Activated CD4-positive, alpha-beta T cell treated with anti-CD3 and anti-CD28 coated beads, Interleukin-2, amount 10 ng/mL, durations not matched to agents 24 days and 14 days (primary cell): ENCODE results near the gene KRT38. TPM values are rescaled to one million over a fixed set of nuclear protein-coding genes. Genes with fewer than 3 reads are reported as not detected.

ENCODE experiments used
- DNase-seq: peaks from one replicate; pipeline ENCODE4 v3.0.0; 2022
- H3K27ac Mint-ChIP-seq: one replicate; pipeline ENCODE4 v1.8.0; 2022; ENCODE audit warnings: mild to moderate bottlenecking, mixed read lengths
- H3K27me3 Mint-ChIP-seq: one replicate; pipeline ENCODE4 v1.8.0; 2022; ENCODE audit warnings: mixed read lengths
- H3K36me3 Mint-ChIP-seq: one replicate; pipeline ENCODE4 v1.8.0; 2022; ENCODE audit warnings: low read depth, mild to moderate bottlenecking, mixed read lengths
- H3K4me1 Mint-ChIP-seq: one replicate; pipeline ENCODE4 v1.8.0; 2021; ENCODE audit warnings: mixed read lengths
- H3K4me3 Mint-ChIP-seq: one replicate; pipeline ENCODE4 v1.8.0; 2022; ENCODE audit warnings: mild to moderate bottlenecking, moderate library complexity, mixed read lengths
- H3K9me3 Mint-ChIP-seq: one replicate; pipeline ENCODE4 v1.8.0; 2021; ENCODE audit warnings: mixed read lengths
- intact Hi-C: fragments of 100-400 bp; cut with micrococcal nuclease; formaldehyde crosslinking; loops from one replicate; pipeline ENCODE4 v1.15.1; 2023
- total RNA-seq: library from RNA; stranded (reverse); gene quantifications from 2 replicates; pipeline ENCODE4 v1.2.3, GENCODE V29; 2022

The KRT38 gene
- not detected in 2 replicates for total RNA-seq

DNA sequence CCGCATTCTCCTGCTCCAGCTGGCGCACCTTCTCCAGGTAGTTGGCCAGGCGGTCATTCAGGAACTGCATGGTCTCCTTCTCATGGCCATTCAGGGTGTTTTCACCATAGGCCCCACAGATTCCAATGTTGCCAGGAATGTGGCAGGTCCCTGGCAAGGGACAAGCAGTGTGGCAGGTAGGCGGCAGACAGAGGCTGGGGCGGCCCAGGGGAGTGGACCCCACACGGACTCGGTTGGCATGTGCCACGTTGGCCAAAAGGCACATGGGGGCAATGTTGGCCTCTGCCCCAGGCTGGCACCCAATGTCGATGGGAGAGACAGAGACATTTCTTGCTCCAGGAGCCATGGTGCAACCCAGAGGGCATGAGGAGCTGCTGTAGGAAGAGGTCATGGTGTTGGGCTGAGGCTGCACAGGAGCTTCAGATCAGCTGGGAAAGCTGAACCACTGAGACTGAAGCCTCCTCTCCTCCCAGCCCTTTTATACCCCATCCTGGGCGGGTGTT lies at the start of gene KRT38:
Gene KRT38, minus strand, starts transcription at position 453 of the 503 bp plus-strand sequence. Its CDS starts 62 bp downstream, at position 391.
- intact Hi-C loops = no loop called here

DNA sequence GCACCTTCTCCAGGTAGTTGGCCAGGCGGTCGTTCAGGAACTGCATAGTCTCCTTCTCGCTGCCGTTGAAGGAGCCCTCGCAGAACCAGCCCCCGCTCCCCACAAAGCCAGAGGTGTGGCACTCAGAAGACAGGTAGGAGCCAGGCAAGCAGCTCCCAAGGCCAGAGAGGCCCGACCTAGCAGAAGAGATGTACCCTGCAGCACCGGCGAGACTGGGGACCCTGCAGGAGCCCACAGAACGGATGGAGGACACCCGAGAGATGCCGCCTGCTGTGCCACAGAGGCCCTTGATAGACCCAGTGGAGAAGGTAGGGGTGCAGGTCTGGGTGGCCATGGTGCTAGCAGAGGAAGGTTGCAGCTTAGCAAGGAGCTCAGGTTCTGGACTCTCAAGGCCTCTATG lies 48.7 kb upstream of the KRT38 start, which contains the start of gene KRT36:
Gene KRT36, minus strand, starts transcription at position 380 of the 400 bp plus-strand sequence. Its CDS starts 46 bp downstream, at position 334.
- Mint-ChIP-seq H3K9me3 (no peaks in the 10 kb centered on the region), H3K4me1 (no peaks in the 10 kb centered on the region), H3K36me3 (no peaks in the 10 kb centered on the region), H3K27me3 (peaks cover 4% of the 10 kb centered on the region), H3K27ac (no peak within 1 kb of the TSS), H3K4me3 (no peak within 1 kb of the TSS)
- no peak for DNase-seq
- intact Hi-C loops = loop anchor here (5.0 kb wide), 2 partner anchors 158 to 173 kb away; no protein-coding TSS in a partner anchor

More for the DNA sequence above, at the start of gene KRT38:
- H3K36me3 Mint-ChIP-seq = no peaks in the 10 kb centered on the region
- H3K4me3 Mint-ChIP-seq = no peak within 1 kb of the TSS
- peaks cover 12% of the 10 kb centered on the region for H3K27me3 Mint-ChIP-seq
- H3K9me3 Mint-ChIP-seq = no peaks in the 10 kb centered on the region
- no peak within 1 kb of the TSS for H3K27ac Mint-ChIP-seq
- DNase-seq = no peak
- no peaks in the 10 kb centered on the region for H3K4me1 Mint-ChIP-seq

DNA sequence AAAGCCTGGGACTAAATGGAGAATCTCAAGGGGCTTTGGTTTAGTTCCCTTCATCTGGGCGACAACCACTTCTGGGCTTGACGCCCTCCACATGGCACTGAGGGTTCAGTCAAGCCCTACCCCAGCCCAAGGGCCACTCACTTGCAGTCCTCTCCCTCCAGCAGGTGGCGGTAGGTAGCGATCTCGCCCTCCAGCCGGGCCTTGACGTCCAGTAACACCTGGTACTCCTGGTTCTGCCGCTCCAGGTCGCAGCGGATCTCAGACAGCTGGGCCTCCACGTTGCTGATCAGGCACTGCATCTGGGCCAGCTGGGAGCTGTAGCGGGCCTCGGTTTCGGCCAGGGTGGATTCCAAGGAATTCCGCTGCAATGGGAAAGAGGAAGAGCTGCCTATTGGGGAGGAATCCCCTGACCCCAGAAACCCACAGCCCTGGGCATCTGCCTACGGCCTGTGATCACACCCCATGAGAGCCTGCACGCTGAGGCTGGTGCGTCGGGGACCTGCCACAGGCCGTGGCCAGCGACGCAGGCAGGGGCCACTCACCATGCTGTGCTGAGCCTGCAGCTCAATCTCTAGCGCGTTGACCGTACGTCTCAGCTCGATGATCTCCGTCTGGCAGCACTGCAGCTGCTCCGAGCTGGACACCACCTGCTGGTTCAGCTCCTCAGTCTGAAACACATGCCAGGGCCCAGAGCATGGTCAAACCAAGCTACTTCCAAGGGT lies 46.2 kb upstream of the KRT38 start:
- Mint-ChIP-seq H3K9me3 (no peaks in the 10 kb centered on the region), H3K4me3 (no peak overlapping the region), H3K27me3 (no peaks in the 10 kb centered on the region), H3K27ac (no peak overlapping the region), H3K4me1 (no peaks in the 10 kb centered on the region), H3K36me3 (no peaks in the 10 kb centered on the region)
- DNase-seq = peak; percentile 80
- intact Hi-C loops = loop anchor here (5.0 kb wide), 2 partner anchors 160 to 175 kb away; no protein-coding TSS in a partner anchor

DNA sequence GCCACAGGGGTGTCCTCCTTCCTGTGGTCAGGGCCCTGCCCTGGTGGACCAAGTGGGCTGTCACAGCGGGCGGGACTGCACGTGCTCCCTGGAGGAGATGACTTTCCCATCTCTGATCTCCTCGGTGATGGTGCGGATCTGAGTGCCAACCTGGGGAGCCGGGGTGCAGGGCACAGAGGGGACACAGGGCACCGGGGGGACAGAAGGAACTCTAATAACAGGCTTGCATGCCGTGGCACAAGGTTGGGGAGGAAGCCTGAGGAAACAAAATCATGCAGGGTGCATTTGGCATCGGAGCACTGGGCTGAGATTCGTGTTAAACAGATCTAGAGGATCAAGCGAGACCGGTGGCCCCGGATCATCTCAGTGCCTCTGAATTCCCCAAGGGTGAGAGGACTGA lies 45.5 kb upstream of the KRT38 start:
- Mint-ChIP-seq H3K4me1 (no peaks in the 10 kb centered on the region), H3K9me3 (no peaks in the 10 kb centered on the region), H3K27me3 (no peaks in the 10 kb centered on the region), H3K36me3 (no peaks in the 10 kb centered on the region), H3K4me3 (no peak overlapping the region), H3K27ac (no peak overlapping the region)
- DNase-seq = no peak
- intact Hi-C loops = loop anchor here (5.0 kb wide), 2 partner anchors 161 to 176 kb away; no protein-coding TSS in a partner anchor

DNA sequence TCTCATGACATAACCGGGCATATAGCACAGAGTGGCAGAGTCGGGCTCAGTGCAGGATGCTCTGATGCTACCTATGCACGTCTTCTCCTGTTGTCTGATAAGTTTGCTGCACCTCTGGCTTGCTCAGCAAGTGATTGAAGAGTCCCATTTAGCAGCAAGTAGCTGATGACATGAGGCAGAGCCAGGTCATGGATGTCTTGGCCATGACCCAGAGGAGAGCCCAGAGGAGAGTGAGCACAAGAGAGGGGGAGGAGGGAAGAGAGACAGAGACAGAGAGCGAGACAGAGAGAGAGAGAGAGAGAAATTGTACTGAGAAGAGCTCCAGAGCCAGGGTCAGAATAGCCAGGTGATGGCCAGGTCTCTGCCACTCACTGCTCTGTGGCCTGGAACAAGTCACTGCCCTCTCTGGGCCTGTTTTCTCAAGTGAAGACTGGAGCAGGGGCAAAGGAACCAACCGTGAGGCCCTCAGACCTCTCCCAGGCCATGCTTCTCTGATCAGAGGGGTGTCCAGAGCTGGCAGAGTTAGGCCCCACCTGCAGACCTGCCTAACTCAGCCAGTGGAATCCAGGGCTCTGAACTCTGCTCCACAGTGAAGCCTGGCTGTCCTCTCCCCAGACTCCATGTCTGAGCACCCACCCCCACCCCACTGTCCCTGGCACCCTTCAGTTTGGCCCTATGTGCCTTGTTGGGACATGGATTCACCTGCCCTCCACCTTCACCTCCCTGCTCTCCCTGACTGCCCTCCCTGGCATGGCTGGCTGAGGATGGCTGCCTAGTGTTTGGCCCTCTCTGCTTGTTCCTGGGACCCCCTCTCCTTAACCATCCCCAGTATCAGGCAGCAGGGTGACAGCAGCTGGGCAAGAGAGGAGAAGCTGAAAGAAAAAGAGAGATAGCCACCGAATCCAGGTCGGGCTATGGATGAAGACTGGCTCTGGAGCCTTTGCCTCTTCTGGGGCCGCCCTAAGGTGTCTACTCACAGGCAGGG lies 44.4 kb upstream of the KRT38 start:
- DNase-seq = no peak
- Mint-ChIP-seq H3K36me3 (no peaks in the 10 kb centered on the region), H3K9me3 (no peaks in the 10 kb centered on the region), H3K4me1 (no peaks in the 10 kb centered on the region), H3K27ac (no peak overlapping the region), H3K4me3 (no peak overlapping the region), H3K27me3 (no peaks in the 10 kb centered on the region)
- intact Hi-C loops = loop anchor here (5.0 kb wide), 2 partner anchors 162 to 177 kb away; no protein-coding TSS in a partner anchor

DNA sequence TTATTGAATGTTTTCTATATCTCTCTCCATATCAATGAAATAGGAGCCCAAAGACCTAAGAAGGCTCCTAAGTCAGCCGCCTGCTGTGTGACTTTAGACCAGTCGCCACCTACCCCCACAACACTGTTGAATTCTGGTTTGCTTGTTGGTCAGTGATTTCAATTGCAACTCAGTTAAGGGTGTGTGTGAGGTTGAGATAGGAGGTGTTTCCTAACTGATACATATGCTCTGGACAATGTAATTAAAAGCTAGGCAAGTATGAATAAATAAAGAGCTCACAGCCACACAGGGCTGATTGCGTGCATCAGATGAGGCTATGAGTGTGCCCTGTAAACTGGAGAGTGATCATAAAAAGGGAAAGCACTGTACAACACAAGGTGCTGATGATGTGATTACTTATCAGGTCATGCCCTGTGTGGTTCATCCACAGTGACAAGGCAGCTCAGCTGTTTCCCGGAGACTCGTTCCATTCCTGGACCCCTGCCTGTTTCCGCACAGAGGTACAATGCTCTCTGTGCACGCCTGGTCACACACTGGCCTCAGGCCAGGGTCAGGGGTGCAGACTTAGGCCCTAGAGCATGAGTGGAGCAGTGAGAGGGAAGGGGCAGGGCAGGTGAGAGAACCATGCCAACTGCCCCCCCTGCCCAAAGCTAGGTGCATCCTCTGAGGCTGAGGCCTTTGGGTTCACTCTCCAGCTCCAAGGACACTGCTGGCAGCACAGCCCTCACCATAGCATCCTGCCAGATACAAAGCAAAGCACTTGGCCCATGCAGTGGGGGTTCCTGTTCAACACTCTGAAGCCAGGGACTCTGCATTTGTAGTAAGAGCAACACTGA lies 43.4 kb upstream of the KRT38 start:
- H3K9me3 Mint-ChIP-seq = no peaks in the 10 kb centered on the region
- intact Hi-C loops = no loop called here
- H3K27ac Mint-ChIP-seq = no peak overlapping the region
- H3K36me3 Mint-ChIP-seq = no peaks in the 10 kb centered on the region
- H3K4me1 Mint-ChIP-seq = no peaks in the 10 kb centered on the region
- DNase-seq = no peak
- H3K27me3 Mint-ChIP-seq = no peaks in the 10 kb centered on the region
- H3K4me3 Mint-ChIP-seq = no peak overlapping the region

DNA sequence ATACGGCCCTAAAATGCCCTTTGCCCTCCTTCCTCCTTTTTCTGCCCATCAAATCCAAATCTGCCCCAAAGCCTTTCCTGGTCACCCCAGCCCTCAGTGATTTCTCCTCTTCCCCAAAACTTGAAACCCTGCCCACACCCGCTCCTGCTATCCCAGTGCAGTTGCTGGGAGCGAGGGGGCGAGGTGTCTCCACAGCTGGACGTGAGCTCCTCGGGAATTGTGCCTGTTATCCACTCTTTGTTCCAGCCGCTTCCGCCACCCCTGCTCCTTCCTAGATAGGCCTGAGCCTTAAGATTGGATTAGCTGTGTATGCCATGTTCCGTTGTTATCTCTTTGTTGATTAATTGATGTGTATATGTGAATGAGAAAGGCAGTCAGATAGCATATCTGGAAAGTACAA lies 42.7 kb upstream of the KRT38 start:
- H3K4me1 Mint-ChIP-seq = no peaks in the 10 kb centered on the region
- H3K9me3 Mint-ChIP-seq = no peaks in the 10 kb centered on the region
- H3K4me3 Mint-ChIP-seq = no peak overlapping the region
- no peak for DNase-seq
- H3K36me3 Mint-ChIP-seq = no peaks in the 10 kb centered on the region
- H3K27me3 Mint-ChIP-seq = no peaks in the 10 kb centered on the region
- H3K27ac Mint-ChIP-seq = no peak overlapping the region
- intact Hi-C loops = no loop called here

DNA sequence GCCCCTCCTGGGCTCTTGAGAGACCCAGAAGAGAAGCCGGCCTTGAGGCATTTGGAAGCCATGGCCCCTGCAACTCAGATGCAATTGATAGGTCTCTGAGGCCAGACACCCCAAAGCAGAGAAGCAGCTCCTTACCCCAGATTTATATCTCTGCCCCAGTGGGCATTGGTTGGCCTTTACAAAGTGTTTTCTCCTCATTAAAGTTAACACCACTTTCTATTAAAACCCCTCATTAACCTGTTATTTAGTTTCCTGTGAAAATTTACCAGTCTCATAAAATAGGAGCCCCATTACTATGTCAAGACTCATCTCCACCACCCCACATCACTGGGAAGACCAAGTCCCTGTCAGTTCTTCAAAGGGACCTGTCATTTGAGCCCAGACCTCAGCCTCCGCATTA lies 40.3 kb upstream of the KRT38 start, which contains the start of gene KRT35:
Gene KRT35, minus strand, starts transcription at position 116 of the 400 bp plus-strand sequence. Its CDS starts 54 bp downstream, at position 62.
- Mint-ChIP-seq H3K27me3 (no peaks in the 10 kb centered on the region), H3K4me3 (no peak within 1 kb of the TSS), H3K9me3 (no peaks in the 10 kb centered on the region), H3K36me3 (no peaks in the 10 kb centered on the region), H3K27ac (no peak within 1 kb of the TSS), H3K4me1 (no peaks in the 10 kb centered on the region)
- DNase-seq = no peak
- intact Hi-C loops = no loop called here

DNA sequence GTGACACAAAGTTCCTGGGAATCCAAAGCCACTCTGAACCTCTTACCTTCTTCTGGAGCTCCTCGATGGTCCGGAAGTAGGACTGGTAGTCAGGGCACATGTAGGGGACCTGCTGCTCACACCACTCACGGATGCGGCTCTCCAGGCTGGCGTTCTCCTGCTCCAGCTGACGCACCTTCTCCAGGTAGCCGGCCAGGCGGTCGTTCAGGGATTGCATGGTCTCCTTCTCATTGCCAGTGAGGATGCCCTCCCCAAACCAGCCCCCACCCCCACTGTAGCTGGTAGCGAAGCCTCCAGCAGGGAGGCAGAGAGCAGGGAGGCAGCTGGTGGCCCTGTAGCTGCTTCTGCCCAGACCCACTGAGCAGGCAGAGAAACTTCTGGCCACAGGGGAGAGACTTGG lies 39.8 kb upstream of the KRT38 start:
- intact Hi-C loops = no loop called here
- Mint-ChIP-seq H3K4me3 (no peak overlapping the region), H3K27ac (no peak overlapping the region), H3K4me1 (no peaks in the 10 kb centered on the region), H3K9me3 (no peaks in the 10 kb centered on the region), H3K36me3 (no peaks in the 10 kb centered on the region), H3K27me3 (no peaks in the 10 kb centered on the region)
- no peak for DNase-seq

DNA sequence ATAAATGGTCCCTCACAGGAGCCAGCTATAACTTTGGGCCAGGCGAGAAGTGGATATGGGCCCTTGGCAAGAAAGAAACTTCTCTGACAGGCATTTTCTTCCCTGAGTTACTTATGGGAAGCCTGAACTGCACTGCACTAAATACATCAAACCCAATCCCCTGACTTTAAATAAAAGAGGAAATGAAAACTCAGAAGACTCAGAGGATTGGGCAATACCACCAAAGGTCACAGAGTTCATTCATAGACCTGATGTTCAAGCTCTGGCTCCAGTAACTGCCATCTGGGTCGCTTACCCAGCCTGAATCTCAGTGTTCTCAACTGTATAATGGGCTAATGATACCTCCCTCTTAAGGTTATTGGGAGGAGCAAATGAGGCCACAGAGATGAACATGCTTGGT lies 39.4 kb upstream of the KRT38 start:
- no peaks in the 10 kb centered on the region for H3K36me3 Mint-ChIP-seq
- intact Hi-C loops = no loop called here
- no peak for DNase-seq
- no peak overlapping the region for H3K4me3 Mint-ChIP-seq
- no peaks in the 10 kb centered on the region for H3K27me3 Mint-ChIP-seq
- H3K9me3 Mint-ChIP-seq = no peaks in the 10 kb centered on the region
- H3K27ac Mint-ChIP-seq = no peak overlapping the region
- H3K4me1 Mint-ChIP-seq = no peaks in the 10 kb centered on the region

DNA sequence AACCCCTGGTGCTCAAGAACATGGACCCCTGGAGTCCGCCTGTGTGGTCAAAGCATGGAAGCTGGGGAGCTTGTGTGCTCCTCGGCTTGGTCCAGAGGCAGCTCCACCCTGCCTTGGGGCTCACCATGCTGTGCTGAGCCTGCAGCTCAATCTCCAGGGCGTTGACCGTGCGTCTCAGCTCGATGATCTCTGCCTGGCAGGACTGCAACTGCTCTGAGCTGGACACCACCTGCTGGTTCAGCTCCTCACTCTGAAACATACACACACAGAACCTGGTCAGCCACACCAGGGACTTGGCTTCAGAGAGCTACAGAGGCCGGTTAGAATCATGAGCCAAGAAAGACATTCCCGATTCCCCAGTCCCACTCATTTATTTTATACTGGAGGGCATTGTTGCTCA lies 37.5 kb upstream of the KRT38 start:
- no peak for DNase-seq
- Mint-ChIP-seq H3K4me1 (no peaks in the 10 kb centered on the region), H3K4me3 (no peak overlapping the region), H3K9me3 (no peaks in the 10 kb centered on the region), H3K36me3 (no peaks in the 10 kb centered on the region), H3K27ac (no peak overlapping the region), H3K27me3 (peaks cover 2% of the 10 kb centered on the region)
- intact Hi-C loops = no loop called here

DNA sequence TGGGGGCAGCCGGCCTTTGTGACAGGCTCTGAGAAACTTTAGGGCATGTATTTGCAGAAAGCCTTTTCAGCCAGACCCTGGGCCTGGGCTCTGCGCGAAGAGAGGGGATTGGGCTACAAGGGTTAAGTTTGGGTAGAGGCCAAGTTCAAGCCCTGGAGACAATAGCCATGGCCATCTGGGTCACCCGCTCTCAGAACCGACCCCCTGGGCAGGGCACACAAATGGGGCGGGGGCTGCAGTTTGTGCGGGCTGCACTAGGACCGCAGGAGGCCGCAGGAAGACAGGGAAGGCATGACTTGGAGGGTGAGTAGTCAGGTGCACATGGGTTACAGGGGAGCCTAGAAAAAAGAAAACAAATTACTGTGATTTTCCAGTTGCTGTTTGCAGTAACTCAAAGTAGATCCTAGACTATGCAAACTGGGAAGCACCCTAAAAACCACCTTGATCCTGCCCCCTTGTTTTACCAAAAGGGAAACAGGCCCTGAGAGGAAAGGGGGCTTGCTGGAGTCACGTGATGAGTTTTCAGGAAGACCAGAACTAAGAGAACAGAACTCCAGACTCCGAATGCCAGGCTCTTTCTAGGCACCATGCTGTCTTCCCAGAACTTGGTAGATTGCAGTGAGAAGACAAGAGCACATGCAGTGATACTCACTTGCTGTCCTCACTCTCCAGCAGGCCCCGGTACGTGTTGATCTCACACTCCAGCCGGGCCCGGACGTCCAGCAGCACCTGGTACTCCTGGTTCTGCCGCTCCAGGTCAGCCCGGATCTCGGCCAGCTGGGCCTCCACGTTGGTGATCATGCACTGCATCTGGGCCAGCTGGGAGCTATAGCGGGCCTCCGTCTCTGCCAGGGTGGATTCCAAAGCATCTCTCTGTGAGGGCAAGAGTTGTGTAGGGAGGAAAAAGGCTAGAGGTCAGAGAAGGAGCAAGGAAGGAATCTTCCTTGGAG lies 36.4 kb upstream of the KRT38 start:
- H3K36me3 Mint-ChIP-seq = no peaks in the 10 kb centered on the region
- H3K4me3 Mint-ChIP-seq = no peak overlapping the region
- H3K27me3 Mint-ChIP-seq = peaks cover 2% of the 10 kb centered on the region
- intact Hi-C loops = no loop called here
- H3K4me1 Mint-ChIP-seq = no peaks in the 10 kb centered on the region
- no peak overlapping the region for H3K27ac Mint-ChIP-seq
- H3K9me3 Mint-ChIP-seq = no peaks in the 10 kb centered on the region
- DNase-seq = no peak
